NCI-H1417 (cell line): ENCODE data around the gene OSBPL7.

Experiments
- DNase-seq, 3 experiments: peaks; one replicate each; lab custom pipeline; 2025; lab: John Stamatoyannopoulos, UW

The OSBPL7 gene

GRCh38 chr17:47763913-47764582 is 57.5 kb downstream of the OSBPL7 start:
- DNase-seq, result no peak

- no peak for DNase-seq
These were observed 58.9 kb downstream of the OSBPL7 start for GRCh38 chr17:47762728-47763127.

- no peak for DNase-seq
These were observed 61.0 kb downstream of the OSBPL7 start for GRCh38 chr17:47760409-47761140.

- DNase-seq, result no peak
These were observed 64.2 kb downstream of the OSBPL7 start for GRCh38 chr17:47757386-47757785.
